BJ (cell line): ENCODE results near the gene ATXN7L3. TPM values are rescaled to one million over a fixed set of nuclear protein-coding genes. Genes with fewer than 3 reads are reported as not detected.

Experiments
- CTCF ChIA-PET: fragments of 350-600 bp; formaldehyde crosslinking; extraction: SDS; loops from one replicate; lab custom pipeline; 2021; ENCODE audit warnings: antibody characterized with exemption, inconsistent platforms; lab: Yijun Ruan, JAX
- POLR2A ChIA-PET: fragments of 300-600 bp; sonication (Branson Sonifier 250); formaldehyde crosslinking; extraction: SDS; loops from one replicate; lab custom pipeline; 2021; ENCODE audit warnings: antibody characterized with exemption; lab: Charles Lee
- DNase-seq: peaks from one replicate; pipeline ENCODE4 v3.0.0-alpha.2; 2011; ENCODE audit warnings: low read depth
- H3K27me3 ChIP-seq: 2 replicates; pipeline ENCODE4 v1.6.0; 2011; ENCODE audit warnings: low read length; ENCODE audit not compliant: control insufficient read depth, insufficient read depth
- H3K36me3 ChIP-seq: 2 replicates; pipeline ENCODE4 v1.5.1; 2011; ENCODE audit warnings: low read length; ENCODE audit not compliant: control insufficient read depth, insufficient read depth
- H3K4me3 ChIP-seq: 2 replicates; pipeline ENCODE4 v1.5.1; 2011; ENCODE audit warnings: low read depth, mild to moderate bottlenecking, control low read depth, low read length
- polyA plus RNA-seq: library from polyadenylated mRNA; depleted of rRNA; stranded (reverse); fragments of >200 nt; gene quantifications from 2 replicates; pipeline ENCODE4 v1.2.3, GENCODE V29; 2011
- TF ChIP-seq, protein P1 (sequence below): IDR thresholded peaks from 2 replicates; pipeline ENCODE4 v1.5.1; 2011; ENCODE audit warnings: low read depth, mild to moderate bottlenecking, control low read depth, inconsistent platforms, low read length, moderate library complexity; ENCODE audit not compliant: insufficient read depth

The ATXN7L3 gene
- polyA plus RNA-seq, 1 experiment = 47.0 TPM

DNA sequence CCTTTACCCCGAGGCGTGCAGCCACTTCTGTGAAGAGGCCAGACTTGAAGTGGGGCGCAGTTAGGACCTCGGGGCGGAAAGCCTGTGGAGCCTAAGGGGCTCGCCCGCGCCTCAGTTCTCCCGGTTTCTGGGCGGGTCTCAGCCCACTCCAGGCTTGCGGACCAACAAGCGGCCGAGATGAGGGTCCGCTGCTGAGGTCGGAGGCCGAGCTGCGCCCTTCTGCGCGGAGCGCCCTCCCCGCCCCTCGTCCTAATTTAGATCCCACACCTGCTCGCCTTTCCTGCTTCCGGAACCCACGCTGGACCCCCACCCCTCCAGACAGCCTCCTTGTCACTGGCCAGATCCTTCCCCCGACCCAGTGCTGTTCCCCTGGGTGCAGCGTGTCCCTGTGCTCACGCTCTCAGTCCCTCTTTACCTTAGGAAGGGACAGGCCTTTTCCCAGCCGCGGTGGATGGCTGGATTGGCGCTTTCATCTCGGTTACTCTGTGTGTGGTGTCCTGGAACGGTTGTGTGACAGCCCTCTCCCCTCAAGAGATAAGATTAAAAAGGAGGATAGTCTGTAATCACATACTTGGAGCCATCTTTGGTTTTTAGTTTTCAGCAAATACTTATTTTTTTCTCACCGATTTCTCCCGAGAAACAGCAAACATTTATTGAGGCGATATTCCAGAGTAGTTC, 933 bp upstream of the ATXN7L3 start:
- TF ChIP-seq, protein P1, sequence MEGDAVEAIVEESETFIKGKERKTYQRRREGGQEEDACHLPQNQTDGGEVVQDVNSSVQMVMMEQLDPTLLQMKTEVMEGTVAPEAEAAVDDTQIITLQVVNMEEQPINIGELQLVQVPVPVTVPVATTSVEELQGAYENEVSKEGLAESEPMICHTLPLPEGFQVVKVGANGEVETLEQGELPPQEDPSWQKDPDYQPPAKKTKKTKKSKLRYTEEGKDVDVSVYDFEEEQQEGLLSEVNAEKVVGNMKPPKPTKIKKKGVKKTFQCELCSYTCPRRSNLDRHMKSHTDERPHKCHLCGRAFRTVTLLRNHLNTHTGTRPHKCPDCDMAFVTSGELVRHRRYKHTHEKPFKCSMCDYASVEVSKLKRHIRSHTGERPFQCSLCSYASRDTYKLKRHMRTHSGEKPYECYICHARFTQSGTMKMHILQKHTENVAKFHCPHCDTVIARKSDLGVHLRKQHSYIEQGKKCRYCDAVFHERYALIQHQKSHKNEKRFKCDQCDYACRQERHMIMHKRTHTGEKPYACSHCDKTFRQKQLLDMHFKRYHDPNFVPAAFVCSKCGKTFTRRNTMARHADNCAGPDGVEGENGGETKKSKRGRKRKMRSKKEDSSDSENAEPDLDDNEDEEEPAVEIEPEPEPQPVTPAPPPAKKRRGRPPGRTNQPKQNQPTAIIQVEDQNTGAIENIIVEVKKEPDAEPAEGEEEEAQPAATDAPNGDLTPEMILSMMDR = no peak
- CTCF ChIA-PET = interaction anchor here (0.6 to 2.6 kb wide), 2 partner anchors 10 to 66 kb away, joined by 3 to 18 read pairs; no protein-coding TSS in a partner anchor
- Histone ChIP-seq H3K4me3 (peak overlapping the region; percentile 74), H3K36me3 (peaks cover 10% of the 10 kb centered on the region), H3K27me3 (no peaks in the 10 kb centered on the region)
- no peak for DNase-seq
- POLR2A ChIA-PET = no interaction called here

GRCh38 chr17:44198721-44199552, 747 bp downstream of the ATXN7L3 start:
- ChIA-PET POLR2A (interaction anchor here (0.7 kb wide), 1 partner anchor 14 kb away, joined by 9 read pairs; no protein-coding TSS in a partner anchor), CTCF (interaction anchor here (0.8 to 3.2 kb wide), 5 partner anchors 11 to 146 kb away, joined by 3 to 19 read pairs (median 7); partner anchors contain the start of gene GRN)
- H3K4me3 ChIP-seq = peak overlapping the region; percentile 69
- H3K36me3 ChIP-seq = peaks cover 23% of the 10 kb centered on the region
- H3K27me3 ChIP-seq = no peaks in the 10 kb centered on the region
- TF ChIP-seq, protein P1 = no peak; the same call in 1 of the 2 replicates
- DNase-seq = no peak

DNA sequence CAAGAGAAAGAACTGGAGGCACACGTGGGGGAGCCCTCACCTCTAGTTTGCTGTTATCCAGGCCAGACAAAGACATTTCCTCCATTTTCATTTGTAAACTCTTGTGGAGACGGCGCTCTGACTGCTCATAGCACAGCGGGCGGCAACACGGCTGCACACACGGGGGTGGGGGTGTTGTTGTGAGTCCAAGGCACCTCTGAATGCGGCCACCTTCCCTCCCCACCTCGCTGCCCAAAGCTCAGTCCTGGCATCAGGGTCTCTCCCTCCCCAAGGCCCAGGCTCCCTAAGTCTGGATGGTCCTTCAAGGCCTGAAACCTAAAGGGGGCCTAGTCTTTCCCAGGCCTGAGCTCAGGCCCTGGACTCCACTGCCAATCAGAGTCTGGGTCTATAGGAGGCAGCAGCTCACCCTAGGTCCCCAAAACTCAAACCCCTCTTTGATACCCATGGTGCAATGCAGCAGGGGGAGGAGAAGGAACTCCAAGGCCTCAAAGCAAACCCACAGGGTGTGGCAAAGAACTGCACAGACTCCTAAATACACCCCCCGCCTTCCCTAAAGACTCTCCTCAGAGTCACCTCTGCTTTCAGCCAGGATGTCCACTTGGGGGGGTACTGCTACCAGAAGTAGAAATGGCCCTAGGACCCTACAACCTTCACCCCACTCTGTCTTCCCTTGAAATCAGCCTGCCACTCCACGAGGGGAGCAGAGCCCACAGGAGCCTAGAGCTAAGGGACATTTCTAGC, 1.5 kb downstream of the ATXN7L3 start:
- CTCF ChIA-PET = interaction anchor here (0.6 to 3.2 kb wide), 6 partner anchors 12 to 346 kb away, joined by 3 to 19 read pairs (median 5); partner anchors contain the start of gene GRN

DNA sequence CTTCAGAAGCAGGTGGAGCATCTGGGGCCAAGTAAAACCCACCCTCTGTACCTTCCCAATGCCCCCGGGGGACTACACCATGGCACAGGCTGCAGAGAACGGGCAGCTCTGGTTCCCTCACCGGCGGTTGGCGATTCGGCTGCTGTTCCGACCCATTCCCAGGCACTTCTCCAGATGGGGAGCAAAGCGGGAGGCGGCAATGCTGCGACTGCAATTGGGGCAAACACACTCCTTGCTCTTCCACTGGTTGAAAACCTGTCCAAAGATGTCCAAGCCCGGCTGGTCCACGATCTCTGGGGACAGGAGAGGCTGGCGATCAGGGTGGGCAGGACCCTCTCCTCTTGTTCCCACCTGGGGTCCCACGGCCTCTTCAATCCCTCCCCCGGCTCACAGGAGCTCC, 2.6 kb downstream of the ATXN7L3 start:
- no peak for DNase-seq
- Histone ChIP-seq H3K4me3 (no peak overlapping the region), H3K27me3 (no peaks in the 10 kb centered on the region), H3K36me3 (peaks cover 28% of the 10 kb centered on the region)
- ChIA-PET CTCF (interaction anchor here (2.2 to 3.2 kb wide), 2 partner anchors 13 to 148 kb away, joined by 7 to 19 read pairs; partner anchors contain the start of gene GRN), POLR2A (no interaction called here)
- TF ChIP-seq, protein P1 = no peak

More for the DNA sequence above, 1.5 kb downstream of the ATXN7L3 start:
- POLR2A ChIA-PET = no interaction called here
- Histone ChIP-seq H3K4me3 (peak overlapping the region; percentile 69), H3K27me3 (no peaks in the 10 kb centered on the region), H3K36me3 (peaks cover 27% of the 10 kb centered on the region)
- TF ChIP-seq, protein P1 = peak; percentile 26; the same call in 1 of the 2 replicates
- no peak for DNase-seq
